Forelimb muscle (tissue), 1 donor: Measurements from ENCODE around the gene PRSS50. TPM values are rescaled to one million over a fixed set of nuclear protein-coding genes. Genes with fewer than 3 reads are reported as not detected.
A peak's percentile ranks its signal among the peaks of the same experiment; 100 is the strongest.
"Not testable (repeated sequence)": the region's sequence is repeated elsewhere in the genome, so short reads cannot be mapped to it uniquely, and the experiment has no call there.

Experiments
- DNase-seq: peaks from one replicate; pipeline ENCODE4 v3.0.0-alpha.2; 2013; ENCODE audit warnings: low read depth
- polyA plus RNA-seq: library from polyadenylated mRNA; unstranded; fragments of 120-200 nt; gene quantifications from one replicate; pipeline ENCODE4 v1.2.1, GENCODE V29; 2013; ENCODE audit not compliant: insufficient read length

The PRSS50 gene
- polyA plus RNA-seq, 1 donor = 0.19 TPM

DNA sequence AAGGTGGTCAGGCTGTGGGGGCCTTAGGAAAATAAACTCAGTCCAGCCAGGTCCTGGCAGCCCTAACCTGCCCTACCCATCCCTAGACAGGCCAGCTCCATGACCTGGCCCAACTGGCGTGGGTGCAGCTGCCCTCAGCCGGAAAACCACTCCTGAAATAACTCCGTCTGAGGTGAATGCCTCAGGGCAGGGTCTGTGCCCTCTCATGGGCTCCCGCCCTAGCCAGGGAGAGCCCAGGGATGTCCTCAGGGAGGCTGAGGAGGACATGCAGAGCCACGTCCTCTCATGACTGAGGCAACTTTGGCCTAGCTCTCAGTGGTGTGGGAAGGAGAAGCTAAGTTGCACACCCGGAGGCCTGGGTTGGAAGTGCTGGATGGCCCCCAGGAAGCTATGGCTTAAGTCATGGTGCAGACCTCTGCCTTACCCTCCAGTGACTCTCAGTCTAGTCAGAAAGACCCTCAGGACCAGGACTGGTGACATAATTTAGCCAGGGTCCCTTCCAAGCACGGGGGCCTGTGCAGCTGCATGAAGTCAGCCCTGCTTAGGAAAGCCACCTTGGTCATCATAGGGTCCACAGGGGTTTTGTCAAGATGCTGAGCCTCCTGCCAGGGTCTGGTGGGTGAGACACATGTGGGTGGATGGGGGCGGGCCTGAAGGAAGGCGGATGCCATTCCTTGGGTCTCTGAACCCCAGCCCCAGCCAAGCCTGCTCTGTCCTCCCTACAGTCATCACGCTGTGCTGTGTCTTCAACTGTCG lies 9.1 kb downstream of the PRSS50 start:
- no peak for DNase-seq

DNA sequence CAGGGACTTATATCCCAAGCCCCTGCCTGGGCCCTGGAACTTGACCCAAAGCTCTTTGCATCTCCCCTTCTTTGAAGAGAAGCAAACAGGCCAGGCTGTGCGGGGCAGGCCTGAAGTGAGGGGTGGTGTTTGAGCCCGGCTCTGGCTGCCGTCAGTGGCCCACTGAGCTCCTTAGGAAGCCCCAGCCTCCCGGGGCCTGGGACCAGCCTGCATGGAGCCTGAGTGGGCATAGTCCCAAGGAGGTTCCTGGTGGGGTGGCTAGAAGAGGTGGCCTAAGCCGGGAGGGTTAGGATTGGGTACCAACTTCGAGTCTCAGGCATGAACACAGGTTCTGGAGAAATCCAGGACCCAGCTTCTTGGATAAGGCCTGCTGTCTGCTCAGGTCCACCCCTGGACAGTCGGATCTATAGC lies 10.1 kb downstream of the PRSS50 start:
- no peak for DNase-seq

DNA sequence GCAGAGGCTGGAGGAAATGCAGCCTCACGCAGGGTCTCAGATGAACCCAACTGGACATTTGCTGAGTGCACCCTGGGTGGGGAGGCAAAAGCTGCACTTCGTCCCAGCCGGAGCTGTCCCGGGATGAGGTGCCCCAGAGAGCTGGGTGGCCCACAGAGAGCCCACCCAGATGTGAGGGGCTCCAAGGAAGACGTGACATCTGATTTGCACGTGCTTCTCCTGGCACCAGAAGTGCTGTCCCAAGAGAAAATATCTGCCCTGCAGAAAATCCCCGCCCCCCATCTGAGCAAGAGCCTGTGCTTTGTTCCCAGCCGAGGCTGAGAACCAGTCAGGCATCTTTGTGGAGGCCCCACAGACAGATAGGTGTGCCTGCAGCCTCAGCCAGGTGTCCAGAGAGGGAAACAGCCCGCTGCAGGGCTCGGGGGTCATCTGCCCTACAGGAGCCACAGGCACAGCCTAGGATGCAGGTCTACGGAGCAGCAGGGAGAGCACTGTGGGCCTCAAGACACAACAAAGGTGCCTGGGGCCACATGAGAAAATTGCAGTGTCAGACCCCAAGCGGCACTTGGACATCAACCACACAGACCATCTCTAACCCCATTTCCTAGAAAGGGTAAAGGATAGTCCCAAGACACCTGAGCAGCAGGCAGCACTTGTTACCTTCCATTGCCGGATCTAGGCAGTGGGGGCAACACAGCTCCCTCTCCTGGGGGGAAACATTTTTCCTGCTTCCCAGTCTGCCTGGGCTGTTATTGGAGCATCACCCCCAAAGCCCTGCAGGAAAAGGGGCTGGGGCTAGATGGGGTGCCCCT lies 10.7 kb downstream of the PRSS50 start:
- no peak for DNase-seq

DNA sequence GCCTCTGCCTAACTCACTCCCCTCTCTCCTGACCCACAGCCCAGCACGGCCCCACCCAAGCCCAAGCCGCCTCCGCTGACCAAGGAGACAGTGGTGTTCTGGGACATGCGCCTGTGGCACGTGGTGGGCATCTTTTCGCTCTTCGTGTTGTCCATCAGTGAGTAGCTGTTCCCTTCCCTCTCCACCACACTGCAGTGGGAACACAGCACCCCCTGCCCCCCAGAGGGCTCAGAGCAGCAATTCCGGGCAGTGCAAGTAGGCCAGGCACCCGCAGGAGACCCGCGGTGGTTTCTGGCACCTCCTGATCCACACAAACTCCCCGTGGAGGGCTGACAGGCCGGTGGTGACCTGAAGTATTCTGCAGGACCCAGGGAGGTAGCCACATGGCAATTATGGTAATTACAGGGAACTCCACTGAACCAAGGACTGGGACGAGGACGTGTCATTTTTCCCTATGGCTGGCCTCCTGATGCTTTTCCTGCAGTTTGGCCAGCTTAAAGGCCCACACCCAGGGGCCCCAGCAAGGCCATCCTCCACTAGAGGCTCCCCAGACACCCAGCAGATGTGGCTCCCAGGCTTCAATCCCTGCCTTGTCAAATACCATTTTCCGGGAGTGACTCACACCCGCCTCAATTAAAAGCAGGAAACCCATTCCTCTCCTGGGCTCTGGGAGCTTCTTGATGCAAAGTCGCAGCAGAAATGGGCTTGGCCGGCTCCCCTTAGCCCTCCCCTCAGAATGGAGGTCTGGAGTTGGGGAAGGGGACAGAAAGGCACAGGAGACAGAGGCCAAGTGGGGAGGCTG lies 11.7 kb downstream of the PRSS50 start:
- DNase-seq = no peak

DNA sequence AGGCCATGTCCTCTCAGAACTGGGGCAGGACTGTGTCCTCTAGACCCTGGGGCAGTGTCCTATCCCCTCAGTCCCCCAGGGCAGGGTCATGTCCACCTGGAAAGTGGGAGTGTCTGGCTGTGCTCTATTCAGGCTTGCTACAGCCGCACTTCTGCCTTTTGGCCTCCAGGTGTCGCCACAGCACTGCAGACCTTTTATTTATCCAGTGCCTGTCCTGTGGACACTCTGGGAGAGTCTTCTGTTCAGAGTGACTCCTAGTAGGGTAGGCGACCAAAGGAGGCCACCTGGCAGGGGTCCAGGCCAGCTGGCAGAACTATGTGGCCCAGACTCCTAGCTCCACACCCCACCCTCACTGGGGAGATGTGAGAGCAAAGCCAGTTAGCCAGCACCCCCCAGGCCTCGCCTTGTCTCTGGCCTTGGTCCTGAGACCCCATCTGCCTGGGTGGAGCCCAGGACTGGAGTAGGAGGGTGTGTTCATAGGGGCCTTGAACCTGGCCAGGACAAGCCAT lies 12.6 kb downstream of the PRSS50 start:
- DNase-seq = peak; percentile 31

DNA sequence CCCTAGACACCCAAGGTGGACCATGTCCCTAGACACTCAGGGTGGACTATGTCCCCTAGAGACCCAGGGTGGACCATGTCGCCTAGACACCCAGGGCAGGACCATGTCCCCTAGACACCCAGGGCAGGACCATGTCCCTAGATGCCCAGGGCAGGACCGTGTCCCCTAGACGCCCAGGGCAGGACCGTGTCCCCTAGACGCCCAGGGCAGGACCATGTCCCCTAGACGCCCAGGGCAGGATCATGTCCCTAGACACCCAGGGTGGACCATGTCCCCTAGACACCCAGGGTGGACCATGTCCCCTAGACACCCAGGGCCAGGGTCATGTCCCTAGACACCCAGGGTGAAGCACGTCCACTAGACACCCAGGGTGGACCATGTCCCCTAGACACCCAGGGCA lies 13.3 kb downstream of the PRSS50 start:
- not testable (repeated sequence) for DNase-seq

DNA sequence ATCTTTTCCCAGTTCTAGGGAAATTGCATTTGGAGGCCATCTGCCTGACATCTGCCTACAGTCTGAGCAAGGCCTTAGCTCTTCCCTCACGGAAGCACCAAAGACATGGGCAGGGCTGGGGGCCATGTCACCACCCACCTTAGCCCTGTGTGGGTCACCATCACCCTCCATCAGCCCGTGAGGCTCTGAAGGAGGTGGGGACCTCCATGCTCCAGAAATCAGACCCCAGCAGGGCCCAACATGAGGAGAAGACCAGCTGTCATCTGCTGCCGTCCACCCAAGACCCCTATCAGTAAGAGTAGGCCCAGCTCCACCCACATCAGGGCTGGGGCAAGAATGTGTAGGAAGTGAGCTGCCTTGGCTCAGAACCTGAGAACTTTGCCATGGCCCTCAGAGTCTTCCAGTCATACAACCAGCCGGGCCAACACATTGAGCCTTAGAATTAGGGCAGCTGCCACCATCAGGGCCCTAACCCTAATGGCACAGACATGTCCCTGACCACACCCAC lies 14.6 kb downstream of the PRSS50 start:
- DNase-seq = no peak

DNA sequence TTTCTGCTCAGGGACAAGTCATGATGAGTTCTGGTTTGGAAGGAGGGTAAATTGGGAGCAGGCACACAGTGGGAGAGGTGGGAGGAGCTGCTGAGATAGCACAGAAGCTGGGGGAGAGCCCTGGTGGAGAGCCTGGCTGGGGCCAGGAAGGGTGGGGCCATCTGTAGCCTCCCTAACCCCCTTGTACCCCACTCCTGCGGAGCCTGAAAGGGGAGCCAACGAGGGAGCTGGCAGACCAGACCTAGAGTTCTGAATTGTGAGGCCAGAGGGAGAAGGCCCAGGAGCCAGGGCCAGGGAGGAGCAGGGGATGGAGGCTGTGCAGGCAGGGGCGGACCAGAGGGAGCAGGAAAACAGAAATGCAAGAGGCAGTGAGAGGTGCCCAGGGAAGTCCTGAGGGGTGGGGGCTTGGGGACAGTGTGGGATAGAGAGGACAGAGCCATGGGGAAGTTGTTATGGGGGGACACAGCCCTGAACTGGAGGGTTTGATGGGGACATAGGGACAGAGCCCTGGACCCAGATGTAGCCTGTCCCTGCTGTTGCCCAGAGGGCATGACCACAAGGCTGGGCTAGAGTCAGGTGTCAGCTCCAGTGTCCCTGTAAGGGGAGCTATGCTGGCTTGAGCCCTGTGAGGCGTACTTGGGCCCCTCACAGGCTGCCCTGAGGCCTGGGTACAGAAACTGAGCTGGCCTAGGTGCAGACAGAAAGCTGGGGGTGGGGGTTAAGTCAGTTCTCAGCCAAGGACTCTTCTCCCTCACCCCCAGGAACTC lies 15.2 kb downstream of the PRSS50 start:
- no peak for DNase-seq

DNA sequence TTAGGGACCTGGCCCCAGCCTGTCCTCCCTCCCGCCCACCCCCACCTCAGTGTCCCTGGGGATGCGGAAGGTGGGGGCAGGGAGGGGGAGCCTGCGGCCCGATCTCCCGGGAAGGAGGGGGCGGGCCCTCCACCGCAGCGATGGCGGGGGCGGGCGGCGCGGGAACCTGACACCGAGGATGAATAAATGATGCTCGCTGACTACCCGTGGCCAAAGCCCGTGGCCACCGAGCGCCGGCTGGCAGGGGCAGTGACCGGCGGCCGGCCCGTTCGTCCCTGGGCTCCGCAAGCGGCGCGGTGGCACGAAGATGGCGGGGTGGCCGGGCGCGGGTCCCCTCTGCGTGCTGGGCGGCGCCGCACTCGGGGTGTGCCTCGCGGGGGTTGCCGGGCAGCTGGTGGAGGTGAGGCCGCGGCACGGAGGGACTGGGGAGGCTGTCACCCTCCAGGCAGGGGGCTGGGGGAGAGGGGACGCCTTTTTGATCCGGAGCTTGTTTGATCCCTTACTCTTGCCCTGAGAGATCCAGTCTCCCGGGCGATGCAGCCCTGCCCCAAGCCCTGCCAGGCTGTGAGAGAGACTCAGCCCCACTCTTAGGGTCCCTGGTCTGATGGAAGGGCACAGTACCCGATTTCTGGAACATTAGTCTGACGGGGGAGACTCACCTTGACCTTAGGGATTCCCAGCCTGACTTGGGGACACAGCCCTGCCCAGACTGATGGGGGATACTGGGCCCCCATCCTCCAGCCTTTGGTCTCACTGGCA lies 16.3 kb downstream of the PRSS50 start, which contains the start of gene TMIE:
TSS of gene TMIE (plus strand) at position 212 of the 759 bp plus-strand sequence. CDS start at position 308, 96 bp downstream.
- no peak for DNase-seq

DNA sequence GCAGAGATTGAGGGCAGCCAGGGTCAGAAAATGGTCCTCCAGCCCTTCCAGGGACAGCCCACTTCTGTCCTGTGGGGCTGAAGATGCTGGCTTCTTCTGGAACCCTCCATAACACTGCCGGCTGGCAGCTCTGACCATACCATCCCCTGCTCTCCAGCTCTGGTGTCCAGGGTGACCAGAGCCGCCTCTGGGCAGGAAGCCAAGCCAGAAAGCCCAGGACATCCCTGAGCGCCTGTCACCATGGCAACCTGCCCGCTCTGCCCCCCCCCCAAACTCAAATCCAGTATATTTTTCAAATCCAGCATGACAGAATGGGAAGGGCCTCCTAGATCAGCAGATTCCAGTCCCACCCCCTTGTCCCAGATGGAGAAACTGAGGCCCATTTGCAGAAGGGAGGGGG lies 16.9 kb downstream of the PRSS50 start:
- no peak for DNase-seq

DNA sequence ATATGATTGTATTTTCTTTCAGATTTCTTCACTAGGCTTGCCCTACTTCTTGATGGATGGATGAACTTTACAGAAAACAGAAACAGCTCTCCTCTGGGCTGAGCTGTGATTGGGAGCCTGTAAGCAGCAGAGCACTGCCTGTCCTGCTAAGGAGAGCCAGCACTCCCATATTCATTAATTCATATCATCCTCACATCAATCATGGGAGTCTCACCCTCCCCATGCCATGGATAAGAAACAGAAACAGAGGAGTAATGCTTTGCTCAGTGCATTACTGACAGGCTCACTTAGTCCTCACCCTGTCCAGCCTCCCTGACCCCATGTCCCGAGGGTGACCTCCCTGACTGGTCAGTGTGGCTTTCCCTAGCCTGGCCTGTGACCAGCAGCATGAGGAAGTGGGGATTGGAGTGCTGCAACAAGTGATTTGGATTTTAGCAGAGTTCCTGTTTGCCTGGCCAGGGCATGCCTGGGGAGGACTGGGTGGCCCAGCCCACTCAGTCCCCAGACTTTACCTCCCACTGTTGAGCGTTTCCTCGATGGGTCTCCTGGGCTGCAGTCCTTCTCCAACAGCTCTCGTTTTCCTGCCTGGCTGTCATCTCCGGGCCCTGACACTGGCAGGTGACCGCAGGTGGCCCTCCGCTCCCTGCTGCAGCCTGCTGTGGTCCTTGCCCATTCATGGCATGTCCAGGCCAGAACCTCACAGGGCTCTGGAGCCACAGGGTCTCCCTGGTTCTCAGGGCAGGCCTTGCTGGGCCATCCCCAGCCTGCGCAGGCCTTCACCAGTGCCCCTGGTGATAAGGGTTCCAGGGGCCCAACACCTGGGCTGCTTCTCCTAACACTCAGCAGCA lies 17.8 kb downstream of the PRSS50 start:
- DNase-seq = no peak

DNA sequence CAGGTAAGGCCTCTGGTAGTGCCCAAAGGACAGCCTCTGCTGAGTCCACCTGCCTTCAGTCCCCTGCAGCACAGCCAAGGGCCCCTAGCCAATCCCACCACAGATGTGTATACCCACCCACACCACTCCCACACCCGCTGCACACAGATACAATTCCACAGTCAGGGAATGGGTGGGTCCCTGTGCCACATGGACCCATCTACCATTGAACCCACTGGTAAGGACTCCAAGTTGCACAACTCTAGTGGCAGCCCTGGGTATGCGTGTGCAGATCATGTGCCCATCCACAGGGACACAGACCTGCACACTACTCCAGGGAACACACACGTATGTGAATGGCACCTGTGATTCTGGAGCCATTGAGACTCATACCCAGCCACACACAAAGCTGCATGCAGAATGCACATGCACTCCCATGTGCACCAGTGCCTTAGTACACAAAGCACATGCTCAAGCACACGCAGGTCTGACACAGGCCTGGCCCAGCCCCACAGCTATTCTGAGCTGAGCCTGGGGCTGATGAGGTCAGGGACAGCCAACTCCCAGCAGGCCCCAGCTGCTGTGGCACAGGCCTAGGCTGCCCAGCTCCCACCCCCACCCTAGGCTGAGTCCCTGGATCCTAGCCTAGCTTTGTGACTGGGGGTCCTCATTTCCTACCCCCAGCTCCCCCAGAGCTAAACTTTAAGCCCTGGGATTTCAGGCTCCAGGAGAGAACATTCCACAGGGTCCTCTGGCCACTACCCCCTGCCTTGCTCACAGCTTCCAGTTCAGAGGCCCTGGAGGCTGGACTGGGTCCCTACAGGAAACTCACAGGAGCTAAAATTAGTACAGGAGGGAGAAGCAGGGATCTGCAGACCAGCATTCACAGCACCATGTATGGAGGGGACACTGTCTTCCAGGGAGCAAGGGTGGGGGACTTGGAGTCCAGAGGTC lies 21.4 kb downstream of the PRSS50 start:
- no peak for DNase-seq

DNA sequence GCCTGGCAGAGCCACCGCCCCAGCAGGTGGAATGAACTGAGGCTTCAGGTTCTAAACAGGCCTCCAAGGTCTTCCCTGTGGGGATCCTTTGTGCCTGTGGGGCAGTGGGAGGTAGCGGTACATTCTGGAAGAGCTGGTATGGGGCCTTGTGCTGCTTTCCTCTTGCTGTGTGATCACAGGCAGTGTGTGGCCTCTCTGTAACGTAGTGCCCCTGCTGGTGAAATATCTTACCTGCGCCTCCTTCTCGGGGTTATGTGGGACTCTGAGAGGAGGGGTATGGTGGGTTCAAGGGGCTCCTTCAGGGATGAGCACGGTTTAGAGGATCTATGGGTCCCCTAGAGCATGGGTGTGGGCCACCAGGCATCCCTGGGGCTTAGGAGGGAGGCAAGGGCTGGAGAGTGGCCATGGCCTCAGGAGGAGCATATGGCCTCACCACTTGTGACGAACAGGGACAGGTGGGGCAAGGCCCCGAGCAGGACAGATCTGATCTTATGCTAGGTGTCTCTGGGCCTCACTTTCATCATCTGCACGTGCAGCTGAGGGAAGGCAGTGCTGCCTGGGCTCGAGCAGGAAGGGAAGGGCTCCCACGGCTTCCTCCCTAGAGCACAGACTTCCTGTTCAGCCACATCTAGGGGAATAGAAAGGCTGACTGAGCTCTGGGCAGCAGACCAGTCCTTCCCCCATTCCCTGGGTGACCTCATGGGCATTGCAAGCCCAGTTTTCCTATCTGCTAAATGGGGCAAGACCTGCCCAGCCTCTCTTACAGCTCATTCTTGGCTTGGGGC lies 22.3 kb downstream of the PRSS50 start:
- peak; percentile 34 for DNase-seq

DNA sequence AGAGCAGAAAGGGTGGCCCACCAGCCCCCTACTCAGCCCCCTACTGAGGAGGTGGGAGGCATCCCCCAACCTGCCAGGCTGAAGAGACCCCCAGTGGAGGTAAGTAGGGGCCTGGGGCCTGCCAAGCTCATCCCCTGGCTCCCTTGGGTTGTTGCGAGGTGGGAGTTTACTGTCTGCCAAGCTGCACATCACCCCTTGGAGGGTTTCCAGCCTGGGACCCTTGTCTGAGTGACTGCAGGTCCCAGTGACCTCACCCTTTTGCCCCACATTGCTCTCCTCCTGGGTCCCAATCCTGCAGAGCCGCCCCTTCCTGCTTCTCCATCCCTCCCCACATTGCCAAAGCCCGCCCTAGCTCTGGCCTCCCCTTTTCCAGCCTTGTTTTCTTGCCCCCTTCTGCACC lies 23.1 kb downstream of the PRSS50 start:
- DNase-seq = no peak

DNA sequence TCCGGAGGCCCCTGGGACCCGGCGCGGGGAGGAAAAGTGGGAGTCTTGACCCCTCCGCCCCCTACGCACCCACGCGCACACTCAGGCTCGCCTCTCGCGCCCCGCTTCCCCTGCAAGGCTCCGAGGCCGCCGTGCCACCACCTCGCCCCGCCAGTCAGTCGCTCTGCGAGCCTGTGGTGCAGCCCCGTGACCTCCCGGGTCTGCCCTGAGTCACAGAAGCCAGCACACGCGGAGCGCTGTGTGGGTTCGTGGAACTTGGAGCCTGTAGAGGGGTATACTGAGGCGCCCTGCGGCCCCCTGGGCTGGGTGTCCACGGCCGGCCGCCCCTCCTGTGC lies 23.8 kb downstream of the PRSS50 start:
- DNase-seq = no peak

DNA sequence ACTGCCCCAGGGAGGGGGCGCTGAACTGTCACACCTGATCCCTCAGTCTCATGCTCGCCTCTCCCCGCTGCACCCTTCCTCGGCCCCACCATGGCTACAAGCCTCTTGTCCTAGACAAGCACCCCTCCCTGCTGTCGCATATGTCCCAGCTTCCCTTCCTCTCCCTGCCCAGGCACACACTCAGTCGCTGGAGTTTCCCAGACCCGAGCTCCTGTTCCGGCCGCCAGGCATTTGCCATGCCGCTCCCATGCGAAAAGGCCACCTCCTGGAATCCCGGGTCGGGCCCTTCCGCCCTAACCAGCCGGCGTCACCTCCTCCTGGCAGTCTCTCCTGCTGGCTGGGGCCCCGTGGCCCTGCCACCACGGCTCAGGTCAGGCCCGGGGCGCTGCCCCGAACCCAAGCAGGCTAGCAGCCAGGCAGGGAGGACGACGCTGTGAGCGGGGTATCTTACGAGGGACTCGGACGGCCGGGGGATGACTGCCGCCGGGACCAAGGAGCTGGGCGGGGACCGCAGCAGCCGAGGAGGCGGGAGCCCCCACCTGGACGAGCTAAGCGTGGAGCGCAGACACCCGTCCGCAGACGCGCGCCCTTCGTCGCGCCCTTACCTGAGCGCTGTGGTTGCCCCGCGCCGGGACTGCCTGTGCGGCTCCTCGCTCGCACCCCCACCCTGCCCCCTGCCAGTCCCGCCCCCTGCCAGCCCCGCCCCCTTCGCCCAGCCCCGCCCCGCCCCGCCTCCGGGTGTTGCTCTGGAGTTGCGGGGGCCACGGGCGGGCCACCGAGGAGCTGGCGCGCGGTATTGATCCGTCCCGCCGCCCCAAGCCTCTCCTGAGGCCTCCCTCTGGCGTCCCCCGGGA lies 24.4 kb downstream of the PRSS50 start, which contains the start of gene ALS2CL:
TSS of gene ALS2CL (minus strand) at position 642 of the 854 bp plus-strand sequence. CDS start 4,239 bp downstream, outside the sequence.
- no peak for DNase-seq
